ENCODE measurements around the gene TBL1Y.

The TBL1Y gene

DNA sequence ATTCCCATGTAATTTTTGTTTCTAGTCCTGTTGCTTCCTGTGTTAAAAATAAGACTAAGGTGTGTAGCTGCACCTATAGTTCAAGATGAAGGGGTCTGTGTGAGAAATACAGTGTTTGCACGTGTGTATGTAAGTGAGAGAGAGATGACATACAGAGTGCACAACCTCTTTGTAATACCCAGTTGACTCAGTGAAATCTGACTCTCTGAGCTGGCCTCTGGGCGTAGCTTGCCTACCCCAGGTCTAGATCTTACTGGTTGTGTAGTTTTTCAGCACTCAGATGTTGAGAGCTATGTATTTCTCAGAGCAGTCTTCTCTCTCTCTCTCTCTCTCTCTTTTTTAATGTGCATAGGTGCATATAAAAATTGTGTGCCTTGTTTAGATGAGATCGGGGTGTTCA is 56.0 kb downstream of the TBL1Y start:
- DNase-seq (ENCODE audit: low read depth), result no peak
- in situ Hi-C loops (cut with HindIII; ENCODE audit: low sequenced_read_pairs), result no loop called here
- TF ChIP-seq, protein P1, sequence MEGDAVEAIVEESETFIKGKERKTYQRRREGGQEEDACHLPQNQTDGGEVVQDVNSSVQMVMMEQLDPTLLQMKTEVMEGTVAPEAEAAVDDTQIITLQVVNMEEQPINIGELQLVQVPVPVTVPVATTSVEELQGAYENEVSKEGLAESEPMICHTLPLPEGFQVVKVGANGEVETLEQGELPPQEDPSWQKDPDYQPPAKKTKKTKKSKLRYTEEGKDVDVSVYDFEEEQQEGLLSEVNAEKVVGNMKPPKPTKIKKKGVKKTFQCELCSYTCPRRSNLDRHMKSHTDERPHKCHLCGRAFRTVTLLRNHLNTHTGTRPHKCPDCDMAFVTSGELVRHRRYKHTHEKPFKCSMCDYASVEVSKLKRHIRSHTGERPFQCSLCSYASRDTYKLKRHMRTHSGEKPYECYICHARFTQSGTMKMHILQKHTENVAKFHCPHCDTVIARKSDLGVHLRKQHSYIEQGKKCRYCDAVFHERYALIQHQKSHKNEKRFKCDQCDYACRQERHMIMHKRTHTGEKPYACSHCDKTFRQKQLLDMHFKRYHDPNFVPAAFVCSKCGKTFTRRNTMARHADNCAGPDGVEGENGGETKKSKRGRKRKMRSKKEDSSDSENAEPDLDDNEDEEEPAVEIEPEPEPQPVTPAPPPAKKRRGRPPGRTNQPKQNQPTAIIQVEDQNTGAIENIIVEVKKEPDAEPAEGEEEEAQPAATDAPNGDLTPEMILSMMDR (IDR thresholded peaks at IDR 0.05; ENCODE audit: low read depth, low read length, missing control alignments), result no peak
- H3K4me3 ChIP-seq (ENCODE audit: low read depth, low read length), result no peak overlapping the region

DNA sequence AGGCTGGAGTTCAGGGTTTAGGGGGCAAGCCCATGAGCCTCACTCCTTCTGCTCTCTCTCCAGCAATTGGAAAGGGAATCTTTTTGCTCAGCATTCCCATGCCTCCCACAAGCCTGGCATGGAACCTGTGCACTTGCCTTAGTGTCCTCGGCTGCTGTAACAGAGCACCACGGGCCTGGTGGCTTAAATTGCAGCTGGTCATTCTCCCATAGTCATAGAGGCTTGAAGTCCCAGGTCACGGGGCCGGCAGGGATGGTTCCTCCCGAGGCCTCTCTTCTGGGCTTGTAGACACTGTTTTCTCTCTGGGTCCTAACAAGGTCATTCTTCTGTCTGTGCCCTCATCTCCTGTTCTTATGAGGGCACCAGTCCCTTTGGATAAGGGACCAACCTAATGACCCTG is 57.2 kb downstream of the TBL1Y start:
- no peak overlapping the region for H3K4me3 ChIP-seq (ENCODE audit: low read depth, low read length)
- TF ChIP-seq, protein P1 (IDR thresholded peaks at IDR 0.05; ENCODE audit: low read depth, low read length, missing control alignments), result no peak
- in situ Hi-C loops (cut with HindIII; ENCODE audit: low sequenced_read_pairs), result no loop called here
- no peak for DNase-seq (ENCODE audit: low read depth)

DNA sequence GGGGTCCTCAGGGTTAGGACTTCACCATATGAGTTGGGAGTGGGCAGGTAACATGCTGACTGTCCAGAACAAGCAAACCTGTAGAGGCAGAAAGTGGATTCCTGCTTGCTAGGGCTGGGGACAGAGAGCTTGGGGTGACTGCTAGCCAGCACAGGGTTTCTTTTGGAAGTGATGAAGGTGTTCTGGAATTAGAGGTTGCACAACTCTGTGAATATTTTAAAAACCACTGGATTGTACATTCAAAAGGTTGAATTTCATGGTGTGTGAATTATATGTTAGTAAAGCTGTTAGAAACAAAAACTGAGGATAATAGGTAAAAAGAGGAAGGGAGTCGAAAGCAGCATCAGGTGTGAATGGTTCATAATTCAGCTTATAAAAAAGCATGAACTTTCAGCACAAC is 57.7 kb downstream of the TBL1Y start:
- TF ChIP-seq, protein P1 (IDR thresholded peaks at IDR 0.05; ENCODE audit: low read depth, low read length, missing control alignments), result no peak
- in situ Hi-C loops (cut with HindIII; ENCODE audit: low sequenced_read_pairs), result no loop called here
- H3K4me3 ChIP-seq (ENCODE audit: low read depth, low read length), result no peak overlapping the region
- DNase-seq (ENCODE audit: low read depth), result no peak

DNA sequence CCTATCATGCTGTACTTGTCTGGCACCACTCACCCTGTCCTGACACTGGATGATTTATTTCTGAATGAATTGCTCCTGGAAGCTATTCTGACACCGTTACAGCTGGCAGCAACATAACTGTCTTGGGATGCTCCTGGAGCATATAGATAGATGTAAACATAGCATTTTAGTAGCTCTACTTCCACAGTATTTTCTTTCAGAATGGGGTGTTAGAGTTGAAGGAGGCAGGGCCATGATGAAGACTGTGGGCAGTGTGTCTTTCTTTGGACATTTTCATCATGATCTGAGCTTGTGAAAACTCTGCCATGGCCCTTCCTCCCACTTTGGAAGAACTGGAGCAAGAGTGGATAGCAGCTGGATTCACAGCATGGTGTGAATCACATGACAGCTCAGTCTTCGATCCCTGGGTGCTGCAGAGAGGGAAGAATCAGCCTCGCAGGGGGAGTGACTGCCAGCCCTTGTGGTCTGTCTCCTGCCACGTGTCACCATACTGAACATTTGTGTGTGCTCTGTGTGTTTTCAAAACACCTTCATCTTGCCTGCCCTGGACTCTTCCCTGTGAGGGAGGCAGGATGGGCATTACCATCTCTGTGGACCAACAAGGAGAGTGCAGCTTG is 61.9 kb downstream of the TBL1Y start:
- in situ Hi-C loops (cut with HindIII; ENCODE audit: low sequenced_read_pairs), result no loop called here
- H3K4me3 ChIP-seq (ENCODE audit: low read depth, low read length), result no peak overlapping the region
- no peak for DNase-seq (ENCODE audit: low read depth)
- TF ChIP-seq, protein P1 (IDR thresholded peaks at IDR 0.05; ENCODE audit: low read depth, low read length, missing control alignments), result no peak

DNA sequence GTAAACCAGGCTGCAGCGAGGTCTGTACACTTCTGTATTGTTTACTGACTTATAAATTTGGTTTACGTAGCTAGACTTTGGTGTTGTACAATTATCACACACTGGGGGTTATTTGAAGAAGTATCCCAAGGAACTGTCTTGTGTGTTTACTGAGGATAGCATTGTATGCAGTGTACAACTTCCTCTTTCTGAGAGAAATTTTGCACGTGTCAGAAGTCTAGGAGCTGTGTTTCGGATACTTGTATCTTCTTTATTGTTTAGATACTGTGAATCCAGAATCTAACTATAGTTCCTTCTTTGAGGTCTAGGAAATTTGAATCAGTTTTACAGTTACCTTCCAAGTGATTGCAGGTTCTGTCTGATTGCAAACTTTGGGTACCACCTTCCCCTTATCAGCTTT is 64.5 kb downstream of the TBL1Y start:
- no peak overlapping the region for H3K4me3 ChIP-seq (ENCODE audit: low read depth, low read length)
- TF ChIP-seq, protein P1 (IDR thresholded peaks at IDR 0.05; ENCODE audit: low read depth, low read length, missing control alignments), result no peak
- DNase-seq (ENCODE audit: low read depth), result no peak
- in situ Hi-C loops (cut with HindIII; ENCODE audit: low sequenced_read_pairs), result no loop called here

DNA sequence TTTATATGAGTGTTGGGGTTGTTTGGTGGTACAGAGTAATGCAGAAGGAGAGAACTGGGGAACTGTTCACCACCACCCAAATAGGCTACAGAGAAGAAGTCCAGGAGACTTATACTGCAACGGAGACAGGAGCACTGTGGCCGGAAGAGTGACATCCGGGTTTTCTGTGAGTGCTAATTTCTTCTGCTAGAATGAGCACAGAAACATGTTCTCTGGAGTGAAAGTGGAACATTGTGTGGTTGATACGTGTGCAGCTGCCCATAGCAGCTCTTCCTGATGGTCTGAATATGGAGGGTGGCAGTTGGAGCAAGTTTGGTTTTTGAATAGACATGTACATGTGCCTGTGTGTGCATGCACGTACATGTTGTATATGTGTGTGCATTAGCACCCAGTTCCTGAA is 67.3 kb downstream of the TBL1Y start:
- TF ChIP-seq, protein P1 (IDR thresholded peaks at IDR 0.05; ENCODE audit: low read depth, low read length, missing control alignments), result no peak
- H3K4me3 ChIP-seq (ENCODE audit: low read depth, low read length), result no peak overlapping the region
- in situ Hi-C loops (cut with HindIII; ENCODE audit: low sequenced_read_pairs), result no loop called here
- no peak for DNase-seq (ENCODE audit: low read depth)
